ENCODE data around the gene MYO1A.
A peak's percentile ranks its signal among the peaks of the same experiment; 100 is the strongest.

DNA sequence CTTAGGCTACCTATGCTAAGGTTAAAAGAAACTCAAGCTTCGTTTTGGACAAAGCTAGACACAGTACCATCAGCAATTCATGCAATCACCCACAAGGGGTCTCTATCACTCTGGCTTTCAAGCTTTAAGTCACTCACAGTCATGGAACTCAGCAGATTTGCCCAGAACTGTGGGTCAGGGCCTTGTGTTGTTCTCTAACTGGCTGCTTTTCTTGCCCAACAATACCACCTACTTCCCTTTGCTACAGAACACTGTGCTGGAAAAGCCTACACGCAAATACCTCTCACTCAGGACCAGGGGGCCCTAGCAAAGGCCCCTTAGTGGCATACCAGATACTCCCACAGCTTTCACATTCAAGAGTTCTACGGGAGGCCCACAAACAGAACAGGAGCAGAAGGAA, 19.6 kb upstream of the MYO1A start:
- TF ChIP-seq CTCF (IDR thresholded peaks at IDR 0.05) (peak; percentile 85), EZH2 (IDR thresholded peaks at IDR 0.05; ENCODE audit: borderline replicate concordance, insufficient read depth, low read depth, low read length, poor library complexity, severe bottlenecking) (no peak)

All from B cell (primary cell).